OCI-LY1 (cell line): ENCODE data around the gene OLFM2.

Source experiments
- H2AFZ ChIP-seq: fragments of 200-600 bp; sonication (generic), shearing (Covaris generic); 2 replicates; pipeline ENCODE4 v1.6.0; 2014; ENCODE audit warnings: antibody characterized with exemption, mild to moderate bottlenecking, low read length
- H3F3A ChIP-seq: fragments of 200-600 bp; sonication (generic), shearing (Covaris generic); 2 replicates; pipeline ENCODE4 v1.6.0; 2014; ENCODE audit warnings: mild to moderate bottlenecking, antibody characterized with exemption, low read length, moderate library complexity; ENCODE audit not compliant: insufficient read depth
- H3K27ac ChIP-seq: fragments of 200-600 bp; sonication (generic); 2 replicates; pipeline ENCODE4 v1.5.1; 2014; ENCODE audit warnings: low read length, mixed run types, mild to moderate bottlenecking, low read depth; ENCODE audit not compliant: poor library complexity, severe bottlenecking
- H3K27me3 ChIP-seq: fragments of 200-600 bp; sonication (generic); 2 replicates; pipeline ENCODE4 v1.6.0; 2014; ENCODE audit warnings: antibody characterized with exemption, mild to moderate bottlenecking, low read length, moderate library complexity; ENCODE audit not compliant: insufficient read depth
- H3K36me3 ChIP-seq: fragments of 200-600 bp; sonication (generic); 2 replicates; pipeline ENCODE4 v1.6.1; 2014; ENCODE audit warnings: mild to moderate bottlenecking, antibody characterized with exemption, low read length, moderate library complexity, mixed read lengths; ENCODE audit not compliant: insufficient read depth
- H3K4me1 ChIP-seq: fragments of 200-600 bp; sonication (generic); 2 replicates; pipeline ENCODE4 v1.5.1; 2014; ENCODE audit warnings: mild to moderate bottlenecking, low read length, moderate library complexity; ENCODE audit not compliant: insufficient read depth, severe bottlenecking
- H3K4me2 ChIP-seq: fragments of 200-600 bp; sonication (generic), shearing (Covaris generic); 2 replicates; pipeline ENCODE4 v1.6.1; 2014; ENCODE audit warnings: low read length
- H3K4me3 ChIP-seq: fragments of 200-600 bp; sonication (generic); 2 replicates; pipeline ENCODE4 v1.5.1; 2014; ENCODE audit warnings: low read length, low read depth, mild to moderate bottlenecking, mixed read lengths; ENCODE audit not compliant: poor library complexity, severe bottlenecking
- H3K79me2 ChIP-seq: fragments of 200-600 bp; shearing (Covaris generic); 2 replicates; pipeline ENCODE4 v1.6.1; 2016; ENCODE audit warnings: mixed run types, low read length, mixed read lengths; ENCODE audit not compliant: insufficient read depth
- H3K9ac ChIP-seq: fragments of 200-600 bp; sonication (generic), shearing (Covaris generic); 2 replicates; pipeline ENCODE4 v1.6.1; 2014; ENCODE audit warnings: mild to moderate bottlenecking, low read length, mixed read lengths
- H3K9me2 ChIP-seq: fragments of 200-600 bp; sonication (generic), shearing (Covaris generic); 2 replicates; pipeline ENCODE4 v1.6.1; 2014; ENCODE audit warnings: low read depth, mild to moderate bottlenecking, low read length, mixed read lengths
- H3K9me3 ChIP-seq: fragments of 200-600 bp; shearing (Covaris generic); 2 replicates; pipeline ENCODE4 v1.6.1; 2014; ENCODE audit warnings: low read length, mixed read lengths
- H4K20me1 ChIP-seq: fragments of 200-600 bp; sonication (generic), shearing (Covaris generic); 2 replicates; pipeline ENCODE4 v1.6.0; 2016; ENCODE audit warnings: mild to moderate bottlenecking, low read length; ENCODE audit not compliant: insufficient read depth
- CTCF ChIP-seq: fragments of 200-600 bp; sonication (generic), shearing (Covaris generic); IDR thresholded peaks from 2 replicates; pipeline ENCODE4 v1.5.1; 2017; ENCODE audit warnings: mild to moderate bottlenecking, antibody characterized with exemption, low read length, moderate library complexity, mixed read lengths
- EZH2 ChIP-seq: fragments of 200-600 bp; sonication (generic), shearing (Covaris generic); IDR thresholded peaks from 2 replicates; pipeline ENCODE4 v1.8.0; 2017; ENCODE audit warnings: borderline replicate concordance, mixed run types, mild to moderate bottlenecking, antibody characterized with exemption, low read length, moderate library complexity, mixed read lengths

Gene OLFM2

GRCh38 chr19:9935506-9936325 lies 599 bp downstream of the OLFM2 start:
- Histone ChIP-seq H3K4me1 (no peaks in the 10 kb centered on the region), H3K27me3 (no peaks in the 10 kb centered on the region), H3K36me3 (no peaks in the 10 kb centered on the region), H3K4me2 (no peak overlapping the region), H3F3A (no peaks in the 10 kb centered on the region), H3K79me2 (no peaks in the 10 kb centered on the region), H3K27ac (no peak overlapping the region), H2AFZ (no peak overlapping the region), H3K9me3 (no peaks in the 10 kb centered on the region), H3K9me2 (no peaks in the 10 kb centered on the region), H4K20me1 (no peaks in the 10 kb centered on the region), H3K9ac (no peak overlapping the region), H3K4me3 (no peak overlapping the region)
- TF ChIP-seq EZH2 = no peak
- no peak for TF ChIP-seq CTCF

- Histone ChIP-seq H4K20me1 (no peaks in the 10 kb centered on the region), H3F3A (no peaks in the 10 kb centered on the region), H2AFZ (no peak overlapping the region), H3K9me3 (no peaks in the 10 kb centered on the region), H3K9me2 (no peaks in the 10 kb centered on the region), H3K27ac (no peak overlapping the region), H3K4me1 (no peaks in the 10 kb centered on the region), H3K4me3 (no peak overlapping the region), H3K9ac (no peak overlapping the region), H3K4me2 (no peak overlapping the region), H3K79me2 (no peaks in the 10 kb centered on the region), H3K36me3 (no peaks in the 10 kb centered on the region), H3K27me3 (no peaks in the 10 kb centered on the region)
- peak; percentile 87 for TF ChIP-seq CTCF
- TF ChIP-seq EZH2 = no peak
These were observed 2.0 kb downstream of the OLFM2 start for GRCh38 chr19:9934132-9934950.

GRCh38 chr19:9932835-9933234 lies 3.5 kb downstream of the OLFM2 start:
- H3K4me1 ChIP-seq = no peaks in the 10 kb centered on the region
- H3K79me2 ChIP-seq = no peaks in the 10 kb centered on the region
- no peaks in the 10 kb centered on the region for H3K36me3 ChIP-seq
- no peak overlapping the region for H2AFZ ChIP-seq
- H3K27me3 ChIP-seq = no peaks in the 10 kb centered on the region
- H3K4me3 ChIP-seq = no peak overlapping the region
- no peaks in the 10 kb centered on the region for H3K9me3 ChIP-seq
- TF ChIP-seq CTCF (no peak), EZH2 (no peak)
- no peaks in the 10 kb centered on the region for H4K20me1 ChIP-seq
- no peak overlapping the region for H3K4me2 ChIP-seq
- no peak overlapping the region for H3K9ac ChIP-seq
- no peaks in the 10 kb centered on the region for H3K9me2 ChIP-seq
- H3K27ac ChIP-seq = no peak overlapping the region
- no peaks in the 10 kb centered on the region for H3F3A ChIP-seq
